K562 (cell line): ENCODE measurements around the gene MEF2D. TPM values are rescaled to one million over a fixed set of nuclear protein-coding genes. Genes with fewer than 3 reads are reported as not detected.

Source experiments
- CREB3L1 ChIP-seq: fragments of 450-650 bp; IDR thresholded peaks from 2 replicates; pipeline ENCODE4 v1.6.1; 2014; ENCODE audit warnings: low read depth, mild to moderate bottlenecking, moderate library complexity, borderline replicate concordance
- GTF2F1 ChIP-seq: IDR thresholded peaks from 2 replicates; pipeline ENCODE4 v1.6.1; 2011; ENCODE audit warnings: low read depth, low read length, improper control_type of control experiment
- ILF3 ChIP-seq: fragments of 450-650 bp; IDR thresholded peaks from 2 replicates; pipeline ENCODE4 v1.6.1; 2018; ENCODE audit warnings: antibody characterized with exemption, mild to moderate bottlenecking, moderate library complexity, borderline replicate concordance
- KAT2B ChIP-seq: IDR thresholded peaks from one replicate; pipeline ENCODE4 v1.6.1; 2012; ENCODE audit warnings: low read depth, mild to moderate bottlenecking, control low read depth, inconsistent platforms, low read length, moderate library complexity
- MBD1 ChIP-seq: fragments of 250-450 bp; sonication (Bioruptor Pico); IDR thresholded peaks from 2 replicates; pipeline ENCODE4 v1.8.0; 2022; ENCODE audit warnings: inconsistent platforms
- NELFE ChIP-seq: IDR thresholded peaks from 2 replicates; pipeline ENCODE4 v1.6.1; 2011; ENCODE audit warnings: mild to moderate bottlenecking; ENCODE audit not compliant: insufficient read depth, insufficient read length
- RBM14 ChIP-seq: fragments of 200-400 bp; formaldehyde crosslinking; IDR thresholded peaks from 2 replicates; pipeline ENCODE4 v1.6.1; 2018; ENCODE audit warnings: low read depth, mild to moderate bottlenecking, low read length, moderate library complexity, borderline replicate concordance; ENCODE audit not compliant: insufficient read depth
- RFX5 ChIP-seq: IDR thresholded peaks from 2 replicates; pipeline ENCODE4 v1.6.1; 2011; ENCODE audit warnings: low read depth, mild to moderate bottlenecking, improper control_type of control experiment, low read length
- RNF2 ChIP-seq: sonication (generic); IDR thresholded peaks from 2 replicates; pipeline ENCODE4 v1.6.1; 2016
- SAFB2 ChIP-seq: fragments of 200-400 bp; formaldehyde crosslinking; IDR thresholded peaks from 2 replicates; pipeline ENCODE4 v1.6.1; 2018; ENCODE audit warnings: borderline replicate concordance, low read length, low read depth, moderate library complexity; ENCODE audit not compliant: severe bottlenecking
- SRSF9 ChIP-seq: fragments of 200-400 bp; formaldehyde crosslinking; IDR thresholded peaks from 2 replicates; pipeline ENCODE4 v1.6.1; 2017; ENCODE audit warnings: low read depth, low read length, borderline replicate concordance
- TFE3 ChIP-seq: fragments of 450-650 bp; formaldehyde crosslinking; IDR thresholded peaks from 2 replicates; pipeline ENCODE4 v1.4.0; 2020; ENCODE audit warnings: mild to moderate bottlenecking, mixed read lengths
- U2AF2 ChIP-seq: fragments of 200-400 bp; formaldehyde crosslinking; optimal IDR thresholded peaks from 2 replicates; pipeline ENCODE3; 2017; ENCODE audit warnings: low read depth, mild to moderate bottlenecking, low read length
- ZBTB8A ChIP-seq: fragments of 450-650 bp; IDR thresholded peaks from 2 replicates; pipeline ENCODE4 v1.6.1; 2018; ENCODE audit warnings: mild to moderate bottlenecking, moderate library complexity; ENCODE audit not compliant: partially characterized antibody
- ZFP36 ChIP-seq: fragments of 150-350 bp; IDR thresholded peaks from 2 replicates; pipeline ENCODE4 v1.6.1; 2018; ENCODE audit warnings: low read length, low read depth; ENCODE audit not compliant: partially characterized antibody
- ZNF347 ChIP-seq: fragments of 450-650 bp; formaldehyde crosslinking; IDR thresholded peaks from 2 replicates; pipeline ENCODE4 v1.4.0; 2020; ENCODE audit warnings: low read depth, mild to moderate bottlenecking, moderate library complexity
- ZNF449 ChIP-seq: fragments of 250-450 bp; sonication (Bioruptor Pico); IDR thresholded peaks from 2 replicates; pipeline ENCODE4 v1.8.0; 2022; ENCODE audit warnings: moderate library complexity, mild to moderate bottlenecking, inconsistent platforms
- ZNF583 ChIP-seq: fragments of 250-450 bp; sonication (Bioruptor Pico); IDR thresholded peaks from 2 replicates; pipeline ENCODE4 v1.4.0; 2020
- ZNF785 ChIP-seq: fragments of 250-450 bp; sonication (Bioruptor Pico); IDR thresholded peaks from 2 replicates; pipeline ENCODE4 v1.4.0; 2020; ENCODE audit warnings: mild to moderate bottlenecking
- polyA plus RNA-seq, 8 experiments: library from polyadenylated mRNA; depleted of rRNA in 4 of 8; stranded (reverse) in 5 of 8; unstranded in 3 of 8; fragments of >200 nt; fragmentation: Nextera tagmentation in 2 of 8; fragmentation: Illumina TruSeq in 1 of 8; extraction: Ambion mirVana in 2 of 8; extraction: Trizol in 1 of 8; gene quantifications; 2 replicates each; pipeline versions ENCODE4 v1.2.1 to v1.2.3, GENCODE V29; 2011 to 2014; ENCODE audit warnings: inconsistent platforms in 1 of 8, missing spikeins in 1 of 8
- total RNA-seq, 7 experiments: library from RNA; depleted of rRNA in 6 of 7; stranded (reverse); fragments of >200 nt in 6 of 7; fragmentation: Illumina TruSeq in 2 of 7; extraction: Trizol in 2 of 7; gene quantifications; 2 replicates each; pipeline versions ENCODE4 v1.2.1 to v1.2.3, GENCODE V29; 2011 to 2021; ENCODE audit warnings: low replicate concordance in 1 of 7
- TF ChIP-seq, protein P1 (sequence below): fragments of 450-650 bp; formaldehyde crosslinking; IDR thresholded peaks from 2 replicates; pipeline ENCODE4 v1.4.0; 2022; ENCODE audit warnings: missing genetic modification characterization

The MEF2D gene
- total and polyA plus RNA-seq, 9 of the 15 experiments (the other 6 are each of a cell fraction or from before 2014, with no cell fraction given): 0.10 to 19.5 (median 2.6) TPM

DNA sequence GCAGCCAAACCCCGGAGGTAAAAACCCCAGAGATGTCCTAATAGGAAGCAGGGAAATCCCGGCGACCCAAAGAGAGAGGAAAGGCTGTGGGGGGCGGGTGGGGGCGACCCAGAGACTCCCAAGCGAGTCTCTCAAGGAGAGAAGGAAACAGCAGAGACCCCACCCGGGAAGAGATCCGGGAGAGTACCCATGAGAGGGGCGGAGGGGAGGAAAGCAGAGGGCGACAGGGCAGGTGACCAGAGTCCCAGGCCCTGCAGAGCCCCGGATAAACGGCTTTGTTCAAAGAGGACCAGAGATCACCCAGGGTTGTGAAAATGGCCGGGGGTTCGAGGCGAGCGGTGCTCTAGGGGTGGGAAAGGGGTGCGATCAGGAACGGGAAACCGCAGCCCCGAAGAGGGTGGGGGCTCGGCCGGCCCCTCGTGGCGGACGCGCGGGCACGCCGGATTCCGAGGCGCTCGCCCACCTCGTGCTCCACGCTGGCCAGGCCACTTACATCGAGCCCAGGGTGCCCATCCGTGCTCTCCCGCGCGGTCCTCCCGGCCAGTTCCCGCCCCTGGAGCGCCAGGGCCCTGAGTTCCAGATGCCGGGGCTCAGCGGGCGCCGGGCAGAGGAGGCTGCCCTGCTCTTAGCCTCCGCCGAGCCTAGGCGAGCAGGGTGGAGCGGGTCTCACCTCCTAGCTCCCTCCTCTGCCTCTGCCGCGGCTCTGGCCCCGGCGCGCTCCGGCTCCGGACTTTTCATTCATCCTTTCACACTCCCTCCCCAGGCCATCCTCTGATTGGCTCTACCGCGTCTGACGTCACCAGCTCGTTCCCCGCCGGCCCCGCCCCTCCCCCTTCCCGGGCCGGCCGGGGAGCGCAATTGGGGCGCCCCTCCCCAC, 79.3 kb downstream of the MEF2D start (continued):
- TF ChIP-seq MBD1 (CRISPR knock-in tag): no peak
- TF ChIP-seq ZNF449 (CRISPR knock-in tag): no peak
- TF ChIP-seq GTF2F1: no peak
- no peak for TF ChIP-seq KAT2B
- no peak for TF ChIP-seq NELFE
- no peak for TF ChIP-seq ZNF583
- no peak for TF ChIP-seq ILF3
- no peak for TF ChIP-seq RFX5
- no peak for TF ChIP-seq CREB3L1
- no peak for TF ChIP-seq ZBTB8A
- TF ChIP-seq SRSF9: no peak
- TF ChIP-seq ZNF785 (CRISPR knock-in tag): no peak
- TF ChIP-seq RNF2: no peak
- TF ChIP-seq SAFB2: no peak
- no peak for TF ChIP-seq RBM14
- no peak for TF ChIP-seq ZFP36
- TF ChIP-seq TFE3: no peak
- no peak for TF ChIP-seq ZNF347 (CRISPR knock-in tag)
- TF ChIP-seq, protein P1, sequence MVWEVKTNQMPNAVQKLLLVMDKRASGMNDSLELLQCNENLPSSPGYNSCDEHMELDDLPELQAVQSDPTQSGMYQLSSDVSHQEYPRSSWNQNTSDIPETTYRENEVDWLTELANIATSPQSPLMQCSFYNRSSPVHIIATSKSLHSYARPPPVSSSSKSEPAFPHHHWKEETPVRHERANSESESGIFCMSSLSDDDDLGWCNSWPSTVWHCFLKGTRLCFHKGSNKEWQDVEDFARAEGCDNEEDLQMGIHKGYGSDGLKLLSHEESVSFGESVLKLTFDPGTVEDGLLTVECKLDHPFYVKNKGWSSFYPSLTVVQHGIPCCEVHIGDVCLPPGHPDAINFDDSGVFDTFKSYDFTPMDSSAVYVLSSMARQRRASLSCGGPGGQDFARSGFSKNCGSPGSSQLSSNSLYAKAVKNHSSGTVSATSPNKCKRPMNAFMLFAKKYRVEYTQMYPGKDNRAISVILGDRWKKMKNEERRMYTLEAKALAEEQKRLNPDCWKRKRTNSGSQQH (CRISPR knock-in tag): no peak
- TF ChIP-seq U2AF2: no peak
